HEK293T (cell line): ENCODE measurements around the gene SPEG.

ENCODE experiments used
- CTCF ChIA-PET: fragments of 350-600 bp; formaldehyde crosslinking; extraction: SDS; loops from one replicate; lab custom pipeline; 2021; ENCODE audit warnings: antibody characterized with exemption, inconsistent platforms; lab: Yijun Ruan, JAX
- POLR2A ChIA-PET: fragments of 350-600 bp; formaldehyde crosslinking; extraction: SDS; loops from one replicate; lab custom pipeline; 2020; ENCODE audit warnings: antibody characterized with exemption, inconsistent platforms; lab: Yijun Ruan, JAX
- DNase-seq: peaks from one replicate; pipeline ENCODE4 v3.0.0; 2012; ENCODE audit warnings: mixed read lengths; ENCODE audit errors: extremely low spot score
- ARNT ChIP-seq: fragments of 450-650 bp; IDR thresholded peaks from 2 replicates; pipeline ENCODE4 v1.6.1; 2017; ENCODE audit warnings: mild to moderate bottlenecking
- BHLHE40 ChIP-seq: fragments of 450-650 bp; IDR thresholded peaks from 2 replicates; pipeline ENCODE4 v1.6.1; 2016; ENCODE audit warnings: mild to moderate bottlenecking, moderate library complexity, borderline replicate concordance
- CTBP1 ChIP-seq: fragments of 450-650 bp; IDR thresholded peaks from 2 replicates; pipeline ENCODE4 v1.6.1; 2016; ENCODE audit warnings: borderline replicate concordance
- ELF4 ChIP-seq: fragments of 450-650 bp; IDR thresholded peaks from 2 replicates; pipeline ENCODE4 v1.6.1; 2017; ENCODE audit warnings: antibody characterized with exemption
- FOXA1 ChIP-seq: fragments of 450-650 bp; IDR thresholded peaks from 2 replicates; pipeline ENCODE4 v1.6.1; 2016; ENCODE audit warnings: mild to moderate bottlenecking
- FOXK2 ChIP-seq: fragments of 450-650 bp; IDR thresholded peaks from 2 replicates; pipeline ENCODE4 v1.6.1; 2016; ENCODE audit warnings: mild to moderate bottlenecking
- FOXM1 ChIP-seq: fragments of 450-650 bp; IDR thresholded peaks from 2 replicates; pipeline ENCODE4 v1.6.1; 2017; ENCODE audit warnings: mild to moderate bottlenecking, borderline replicate concordance
- HDGF ChIP-seq: fragments of 450-650 bp; IDR thresholded peaks from 2 replicates; pipeline ENCODE4 v1.6.1; 2017; ENCODE audit warnings: antibody characterized with exemption, borderline replicate concordance
- L3MBTL2 ChIP-seq: fragments of 450-650 bp; conservative IDR thresholded peaks from 2 replicates; pipeline ENCODE4 v1.6.1; 2016; ENCODE audit warnings: mild to moderate bottlenecking
- LEF1 ChIP-seq: fragments of 450-650 bp; IDR thresholded peaks from 2 replicates; pipeline ENCODE4 v1.6.1; 2017; ENCODE audit warnings: mild to moderate bottlenecking, borderline replicate concordance
- NFRKB ChIP-seq: fragments of 450-650 bp; IDR thresholded peaks from 2 replicates; pipeline ENCODE4 v1.6.1; 2016; ENCODE audit warnings: mild to moderate bottlenecking, moderate library complexity
- SP1 ChIP-seq: fragments of 450-650 bp; IDR thresholded peaks from 2 replicates; pipeline ENCODE4 v1.6.1; 2017
- TARDBP ChIP-seq: fragments of 450-650 bp; IDR thresholded peaks from 2 replicates; pipeline ENCODE4 v1.6.1; 2016
- ZNF384 ChIP-seq: fragments of 450-650 bp; IDR thresholded peaks from 2 replicates; pipeline ENCODE4 v1.6.1; 2016
- TF ChIP-seq, protein P1 (sequence below): fragments of 450-650 bp; IDR thresholded peaks from 2 replicates; pipeline ENCODE4 v1.6.1; 2016

SPEG gene

GRCh38 chr2:219396863-219397457 is 37.7 kb upstream of the SPEG start:
- no peak for DNase-seq
- TF ChIP-seq FOXM1: no peak
- ChIA-PET CTCF (interaction anchor here (0.6 kb wide), 1 partner anchor 8 kb away, joined by 3 read pairs; no protein-coding TSS in a partner anchor), POLR2A (no interaction called here)

DNA sequence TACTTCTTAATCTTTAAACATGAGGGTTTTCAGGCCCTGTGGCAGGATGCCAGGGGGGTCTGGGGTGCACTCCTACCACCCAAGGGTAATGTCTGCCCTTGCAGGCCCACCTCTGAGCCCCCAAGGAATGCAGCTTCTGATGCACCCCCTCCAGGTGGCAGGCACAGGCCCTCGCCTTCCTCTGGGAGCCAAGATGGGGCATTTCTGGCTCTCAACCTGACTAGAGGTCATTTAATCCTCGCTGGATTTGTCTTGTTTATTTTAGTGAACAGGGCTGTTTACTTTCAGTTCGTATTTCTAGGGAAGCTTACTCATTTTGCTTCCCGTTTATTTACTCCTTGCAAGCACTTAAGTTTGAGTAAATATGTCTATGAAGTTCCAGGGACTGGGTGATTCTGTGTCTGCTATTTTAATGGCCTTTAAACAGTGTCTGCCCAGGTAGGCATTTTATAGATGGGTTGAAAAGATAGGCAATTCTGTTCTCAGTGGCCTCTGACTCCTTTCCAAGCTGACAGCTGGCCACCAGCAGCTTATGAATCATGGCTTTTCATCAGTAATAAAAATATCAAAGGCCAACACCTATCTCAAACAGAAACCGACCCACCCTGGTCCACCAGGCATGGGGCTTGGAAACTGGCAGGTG is 35.8 kb upstream of the SPEG start:
- DNase-seq: no peak
- CTCF ChIA-PET: interaction anchor here (0.9 kb wide), 1 partner anchor 97 kb away, joined by 4 read pairs; no protein-coding TSS in a partner anchor

GRCh38 chr2:219399716-219400478 is 34.7 kb upstream of the SPEG start:
- TF ChIP-seq HDGF (no peak), BHLHE40 (no peak), SP1 (no peak), ELF4 (no peak), LEF1 (no peak), TARDBP (no peak), L3MBTL2 (no peak), NFRKB (no peak), FOXK2 (no peak), CTBP1 (no peak), FOXM1 (no peak), ZNF384 (no peak)
- TF ChIP-seq, protein P1, sequence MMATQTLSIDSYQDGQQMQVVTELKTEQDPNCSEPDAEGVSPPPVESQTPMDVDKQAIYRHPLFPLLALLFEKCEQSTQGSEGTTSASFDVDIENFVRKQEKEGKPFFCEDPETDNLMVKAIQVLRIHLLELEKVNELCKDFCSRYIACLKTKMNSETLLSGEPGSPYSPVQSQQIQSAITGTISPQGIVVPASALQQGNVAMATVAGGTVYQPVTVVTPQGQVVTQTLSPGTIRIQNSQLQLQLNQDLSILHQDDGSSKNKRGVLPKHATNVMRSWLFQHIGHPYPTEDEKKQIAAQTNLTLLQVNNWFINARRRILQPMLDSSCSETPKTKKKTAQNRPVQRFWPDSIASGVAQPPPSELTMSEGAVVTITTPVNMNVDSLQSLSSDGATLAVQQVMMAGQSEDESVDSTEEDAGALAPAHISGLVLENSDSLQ: no peak
- ChIA-PET CTCF (interaction anchor here (1.0 to 1.1 kb wide), 3 partner anchors 10 to 130 kb away, joined by 3 to 4 read pairs (median 4); no protein-coding TSS in a partner anchor), POLR2A (interaction anchor here (1.0 to 1.1 kb wide), 2 partner anchors 11 to 12 kb away, joined by 3 read pairs; partner anchors contain the start of gene DNPEP)
- DNase-seq: no peak

More for the DNA sequence above, 35.8 kb upstream of the SPEG start:
- POLR2A ChIA-PET: interaction anchor here (1.2 kb wide), 1 partner anchor 11 kb away, joined by 6 read pairs; the partner anchor contains the start of gene DNPEP
- no peak for TF ChIP-seq LEF1
- TF ChIP-seq, protein P1: peak; percentile 36; the same call in 1 of the 2 replicates

DNA sequence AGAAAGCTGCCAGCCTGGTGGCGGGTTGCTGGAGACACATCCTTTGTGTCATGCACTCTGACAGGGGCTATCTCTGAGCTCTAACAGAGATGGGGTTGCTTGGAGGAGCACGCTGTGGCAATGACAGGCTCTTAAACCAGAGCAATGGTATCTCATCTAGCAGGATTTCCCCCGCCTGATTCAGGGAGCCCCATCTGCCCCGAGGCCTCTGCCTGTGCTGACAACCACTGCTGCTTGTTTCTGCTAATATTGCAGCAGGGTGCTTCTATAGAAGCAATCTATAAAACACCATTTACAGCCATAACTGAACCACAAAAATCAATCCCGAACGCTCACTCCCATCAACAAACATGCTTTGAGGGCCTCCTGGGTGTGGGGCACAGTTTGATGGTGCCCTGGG is 34.1 kb upstream of the SPEG start:
- ChIA-PET POLR2A (interaction anchor here (1.0 to 1.1 kb wide), 2 partner anchors 12 to 13 kb away, joined by 3 read pairs; partner anchors contain the start of gene DNPEP), CTCF (interaction anchor here (1.0 to 1.1 kb wide), 3 partner anchors 11 to 129 kb away, joined by 3 to 4 read pairs (median 4); no protein-coding TSS in a partner anchor)
- no peak for DNase-seq
- TF ChIP-seq HDGF (no peak), BHLHE40 (no peak), TARDBP (no peak), NFRKB (no peak), FOXA1 (no peak), ARNT (no peak), CTBP1 (no peak), FOXK2 (no peak)

- DNase-seq: no peak
- CTCF ChIA-PET: interaction anchor here (0.7 to 3.5 kb wide), 6 partner anchors 13 to 127 kb away, joined by 3 to 28 read pairs (median 4); a partner anchor contains a TSS
- TF ChIP-seq BHLHE40: no peak
- POLR2A ChIA-PET: interaction anchor here (1.2 kb wide), 1 partner anchor 13 kb away, joined by 3 read pairs; no protein-coding TSS in a partner anchor
Observed at GRCh38 chr2:219401606-219402005, 33.0 kb upstream of the SPEG start.

DNA sequence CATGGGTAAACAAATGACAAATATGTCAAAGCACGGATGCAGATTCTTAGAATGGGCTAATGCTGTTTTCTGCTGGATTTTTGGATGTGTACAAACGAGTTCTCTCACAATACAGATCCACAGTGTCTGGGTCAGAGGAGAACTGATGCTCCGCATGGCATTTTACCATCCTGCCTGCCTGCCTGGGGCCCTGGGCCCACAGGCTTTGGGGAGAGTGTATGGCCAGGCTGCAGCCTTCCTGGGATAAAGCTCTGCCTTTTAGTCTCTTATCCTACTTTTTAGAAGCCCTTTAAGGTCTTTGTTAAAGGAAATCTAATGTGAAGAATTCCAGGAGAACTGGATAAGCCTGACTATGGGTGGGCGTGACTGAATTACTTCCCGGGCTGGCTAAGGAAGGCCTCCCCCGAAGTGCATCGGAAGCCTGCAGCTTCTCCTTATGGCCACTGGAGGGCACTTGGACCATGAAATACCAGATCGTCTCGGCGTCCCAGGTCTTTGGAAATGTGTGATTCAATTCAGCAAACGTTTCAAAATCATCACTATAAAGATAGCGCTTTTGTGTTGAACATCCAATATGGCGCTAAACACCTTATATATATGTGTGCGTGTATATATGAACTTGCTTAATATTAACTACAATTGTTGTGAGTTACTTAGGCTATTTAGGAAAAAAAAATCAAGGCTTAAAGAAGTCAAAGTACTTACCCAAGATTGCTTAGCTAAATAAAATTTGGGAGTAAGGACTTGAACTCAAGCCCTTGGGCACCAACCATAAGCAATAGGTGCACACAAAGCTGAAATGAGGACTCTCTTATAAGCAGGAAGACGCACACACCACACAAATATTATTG is 31.8 kb upstream of the SPEG start:
- DNase-seq: peak; percentile 82
- TF ChIP-seq FOXA1 (no peak), FOXM1 (no peak)
- CTCF ChIA-PET: interaction anchor here (0.6 to 3.5 kb wide), 19 partner anchors 10 to 129 kb away, joined by 3 to 28 read pairs (median 4); partner anchors contain the start of gene DNPEP
- POLR2A ChIA-PET: interaction anchor here (1.2 to 1.5 kb wide), 3 partner anchors 14 to 127 kb away, joined by 3 read pairs; partner anchors contain the start of gene GMPPA
